NT2/D1 (cell line): Measurements from ENCODE around the gene ZNF627.

ENCODE experiments used
- SUZ12 ChIP-seq: IDR thresholded peaks from 2 replicates; pipeline ENCODE4 v1.6.1; 2011; ENCODE audit not compliant: insufficient read length, insufficient read depth; ENCODE audit errors: extremely low read depth
- ZNF274 ChIP-seq: IDR thresholded peaks from 2 replicates; pipeline ENCODE4 v1.6.1; 2011; ENCODE audit warnings: mild to moderate bottlenecking, low read depth, low read length

DNA sequence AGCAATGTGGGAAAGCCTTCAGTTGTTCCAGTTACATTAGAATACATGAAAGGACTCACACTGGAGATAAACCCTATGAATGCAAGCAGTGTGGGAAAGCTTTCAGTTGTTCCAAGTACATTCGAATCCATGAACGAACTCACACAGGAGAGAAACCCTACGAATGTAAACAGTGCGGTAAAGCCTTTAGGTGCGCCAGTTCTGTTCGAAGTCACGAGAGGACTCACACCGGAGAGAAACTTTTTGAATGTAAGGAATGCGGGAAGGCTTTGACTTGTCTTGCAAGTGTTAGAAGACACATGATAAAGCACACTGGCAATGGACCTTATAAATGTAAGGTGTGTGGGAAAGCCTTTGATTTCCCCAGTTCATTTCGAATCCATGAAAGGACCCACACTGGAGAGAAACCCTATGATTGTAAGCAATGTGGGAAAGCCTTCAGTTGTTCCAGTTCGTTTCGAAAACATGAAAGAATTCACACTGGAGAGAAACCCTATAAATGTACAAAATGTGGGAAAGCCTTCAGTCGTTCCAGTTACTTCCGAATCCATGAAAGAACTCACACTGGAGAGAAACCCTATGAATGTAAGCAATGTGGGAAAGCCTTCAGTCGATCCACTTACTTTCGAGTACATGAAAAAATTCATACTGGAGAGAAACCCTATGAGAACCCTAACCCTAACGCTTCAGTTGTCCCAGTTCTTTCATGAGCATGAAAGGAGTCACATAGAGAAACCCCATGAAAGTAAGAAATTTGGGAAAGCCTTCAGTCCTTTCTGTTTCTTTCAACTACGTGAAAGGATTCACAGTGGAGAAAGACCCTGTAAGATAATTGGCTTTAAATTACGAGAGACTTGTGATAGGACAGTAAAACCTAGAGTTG lies 20.1 kb downstream of the ZNF627 start:
- TF ChIP-seq SUZ12 = no peak
- peak; percentile 79 for TF ChIP-seq ZNF274
